ENCODE measurements around the gene ZNF609.
"Not testable (repeated sequence)": the region's sequence is repeated elsewhere in the genome, so short reads cannot be mapped to it uniquely, and the experiment has no call there.

ZNF609 gene

GRCh38 chr15:64459066-64459781 is 1.2 kb upstream of the ZNF609 start:
- DNase-seq = no peak

- peak; percentile 42 for DNase-seq
Measured at GRCh38 chr15:64460724-64461720, 644 bp downstream of the ZNF609 start.

- DNase-seq = no peak
Measured at GRCh38 chr15:64461721-64462162, 1.4 kb downstream of the ZNF609 start.

- DNase-seq = no peak
Measured at GRCh38 chr15:64462492-64462891, 2.1 kb downstream of the ZNF609 start.

GRCh38 chr15:64464276-64465005 is 4.1 kb downstream of the ZNF609 start:
- no peak for DNase-seq

- no peak for DNase-seq
Measured at GRCh38 chr15:64466408-64467141, 6.2 kb downstream of the ZNF609 start.

GRCh38 chr15:64472161-64472560 is 11.8 kb downstream of the ZNF609 start:
- no peak for DNase-seq

GRCh38 chr15:64474846-64475245 is 14.5 kb downstream of the ZNF609 start:
- no peak for DNase-seq

- DNase-seq = no peak
Measured at GRCh38 chr15:64476550-64476949, 16.2 kb downstream of the ZNF609 start.

GRCh38 chr15:64478863-64479262 is 18.5 kb downstream of the ZNF609 start:
- no peak for DNase-seq

- DNase-seq = no peak
Measured at GRCh38 chr15:64480891-64481290, 20.5 kb downstream of the ZNF609 start.

- DNase-seq = no peak
Measured at GRCh38 chr15:64483749-64484148, 23.4 kb downstream of the ZNF609 start.

GRCh38 chr15:64485796-64486195 is 25.4 kb downstream of the ZNF609 start:
- no peak for DNase-seq

GRCh38 chr15:64490598-64491259 is 30.4 kb downstream of the ZNF609 start:
- no peak for DNase-seq

GRCh38 chr15:64493641-64494040 is 33.3 kb downstream of the ZNF609 start:
- no peak for DNase-seq

GRCh38 chr15:64495968-64496367 is 35.6 kb downstream of the ZNF609 start:
- DNase-seq = not testable (repeated sequence)

GRCh38 chr15:64500695-64501395 is 40.5 kb downstream of the ZNF609 start:
- no peak for DNase-seq

GRCh38 chr15:64501396-64501715 is 41.0 kb downstream of the ZNF609 start:
- DNase-seq = no peak

GRCh38 chr15:64502151-64502550 is 41.8 kb downstream of the ZNF609 start:
- DNase-seq = no peak

- DNase-seq = no peak
Measured at GRCh38 chr15:64502551-64502950, 42.2 kb downstream of the ZNF609 start.

- DNase-seq = peak; percentile 21
Measured at GRCh38 chr15:64503197-64503596, 42.8 kb downstream of the ZNF609 start.

Data from CD4-positive, alpha-beta T cell treated with Interleukin-10 for 1 hour (primary cell).